NCI-H748 (cell line): ENCODE data around the gene MIGA1.
"Not testable (repeated sequence)": the region's sequence is repeated elsewhere in the genome, so short reads cannot be mapped to it uniquely, and the experiment has no call there.

Experiments used
- DNase-seq: peaks from one replicate; lab custom pipeline; 2025; ENCODE audit not compliant: unreplicated experiment; lab: John Stamatoyannopoulos, UW

The MIGA1 gene

DNA sequence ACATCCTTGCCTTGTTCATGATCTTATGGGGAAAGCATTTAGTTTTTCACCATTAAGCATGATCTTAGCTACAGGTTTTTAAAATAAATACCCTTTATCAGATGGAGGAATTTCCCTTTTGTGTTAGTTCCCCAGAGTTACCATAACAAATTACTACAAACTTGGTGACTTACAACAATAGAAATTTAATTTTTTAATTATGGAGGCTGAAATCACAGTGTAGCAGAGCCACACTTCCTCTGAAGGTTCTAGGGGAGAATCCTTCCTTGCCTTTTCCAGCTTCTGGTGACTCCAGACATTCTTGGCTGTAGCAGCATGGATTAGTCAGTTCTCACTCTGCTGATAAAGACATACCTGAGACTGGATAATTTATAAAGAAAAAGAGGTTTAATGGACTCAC, 18.5 kb downstream of the MIGA1 start:
- DNase-seq = no peak

DNA sequence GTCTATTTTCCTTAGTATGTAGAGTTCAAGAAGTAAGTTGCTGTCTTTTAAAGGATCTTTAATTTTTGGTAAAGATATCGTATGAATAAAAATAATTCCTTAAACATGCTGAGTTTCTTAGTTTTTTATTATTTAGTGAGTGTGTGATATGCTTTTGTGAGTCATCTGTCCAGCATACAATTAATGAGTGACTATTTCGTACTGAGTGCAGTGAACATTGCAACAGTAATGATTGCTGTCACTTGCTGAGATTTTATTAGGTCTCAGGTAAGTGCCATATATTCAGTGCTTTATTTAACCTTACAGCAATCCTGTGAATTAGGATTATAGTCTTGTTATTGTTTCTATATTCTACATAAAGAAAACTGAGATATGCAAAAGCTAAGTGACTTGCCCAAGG, 22.6 kb downstream of the MIGA1 start:
- no peak for DNase-seq

DNA sequence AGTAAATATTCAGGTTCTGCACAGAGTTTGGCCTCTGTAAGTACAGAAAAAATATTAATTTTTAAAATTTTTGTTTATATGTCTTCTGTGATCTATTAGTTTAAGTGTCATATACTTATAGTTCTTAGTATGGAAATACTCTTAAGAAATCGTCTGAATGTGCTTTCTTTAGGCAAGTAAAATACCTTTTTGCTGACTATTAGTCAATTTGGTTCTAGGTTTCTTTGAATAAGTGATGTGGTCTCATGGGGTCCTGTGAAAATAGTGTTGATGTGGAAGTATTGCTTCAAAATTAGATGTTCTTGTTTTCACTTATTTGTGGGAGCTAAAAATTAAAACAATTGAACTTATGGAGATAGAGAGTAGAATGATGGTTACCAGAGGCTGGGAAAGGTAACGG, 23.9 kb downstream of the MIGA1 start:
- DNase-seq = no peak

DNA sequence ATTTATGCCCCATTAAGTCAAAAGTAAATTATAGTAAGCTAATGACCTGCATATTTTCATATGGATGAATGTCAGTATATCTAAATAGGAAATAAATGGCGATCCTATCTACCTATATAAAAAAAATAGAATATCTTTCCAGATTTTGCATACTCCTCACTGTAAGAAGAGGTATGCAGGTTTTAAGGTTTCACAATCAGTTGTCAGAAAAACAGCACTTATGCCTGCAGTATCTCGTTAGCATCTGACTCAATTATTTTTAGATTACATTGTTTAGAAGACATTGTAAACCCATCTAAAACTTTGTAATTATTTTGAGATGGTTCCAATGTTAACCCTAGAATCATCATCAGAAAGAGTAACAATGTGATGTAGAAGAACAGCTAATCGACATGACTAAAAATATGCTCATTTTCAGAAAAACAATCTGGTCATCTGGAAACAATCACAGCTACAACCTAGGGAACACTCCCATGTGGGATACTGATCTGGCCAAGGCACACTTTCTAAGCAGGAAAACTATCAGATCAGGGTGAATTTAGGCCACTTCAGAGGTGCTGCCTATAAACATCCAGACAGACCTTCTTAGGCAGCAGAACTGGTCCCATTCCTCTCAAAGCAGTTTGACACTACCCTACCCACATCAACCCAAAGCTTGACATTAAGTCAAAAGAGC, 30.5 kb downstream of the MIGA1 start:
- DNase-seq = not testable (repeated sequence)

DNA sequence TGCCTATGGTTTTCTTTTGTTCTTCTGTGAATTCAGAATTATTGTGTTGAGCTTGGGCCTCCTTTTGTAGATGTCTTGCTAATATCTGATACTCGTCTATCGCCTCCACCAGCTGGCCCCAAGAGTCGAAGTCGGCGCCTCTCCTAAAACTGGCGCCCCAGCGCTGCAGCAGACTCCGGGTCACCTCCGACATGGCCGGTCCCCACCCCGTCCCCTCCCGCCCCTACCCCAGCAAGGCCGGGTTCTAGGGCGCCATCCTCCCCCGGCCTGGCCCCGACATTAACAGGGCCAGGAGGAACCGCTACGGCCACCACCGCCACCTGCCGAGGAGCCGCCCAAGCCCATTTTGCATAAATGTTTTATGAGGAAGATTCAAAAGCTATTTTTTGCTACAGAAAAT, 32.1 kb downstream of the MIGA1 start:
- DNase-seq = not testable (repeated sequence)

DNA sequence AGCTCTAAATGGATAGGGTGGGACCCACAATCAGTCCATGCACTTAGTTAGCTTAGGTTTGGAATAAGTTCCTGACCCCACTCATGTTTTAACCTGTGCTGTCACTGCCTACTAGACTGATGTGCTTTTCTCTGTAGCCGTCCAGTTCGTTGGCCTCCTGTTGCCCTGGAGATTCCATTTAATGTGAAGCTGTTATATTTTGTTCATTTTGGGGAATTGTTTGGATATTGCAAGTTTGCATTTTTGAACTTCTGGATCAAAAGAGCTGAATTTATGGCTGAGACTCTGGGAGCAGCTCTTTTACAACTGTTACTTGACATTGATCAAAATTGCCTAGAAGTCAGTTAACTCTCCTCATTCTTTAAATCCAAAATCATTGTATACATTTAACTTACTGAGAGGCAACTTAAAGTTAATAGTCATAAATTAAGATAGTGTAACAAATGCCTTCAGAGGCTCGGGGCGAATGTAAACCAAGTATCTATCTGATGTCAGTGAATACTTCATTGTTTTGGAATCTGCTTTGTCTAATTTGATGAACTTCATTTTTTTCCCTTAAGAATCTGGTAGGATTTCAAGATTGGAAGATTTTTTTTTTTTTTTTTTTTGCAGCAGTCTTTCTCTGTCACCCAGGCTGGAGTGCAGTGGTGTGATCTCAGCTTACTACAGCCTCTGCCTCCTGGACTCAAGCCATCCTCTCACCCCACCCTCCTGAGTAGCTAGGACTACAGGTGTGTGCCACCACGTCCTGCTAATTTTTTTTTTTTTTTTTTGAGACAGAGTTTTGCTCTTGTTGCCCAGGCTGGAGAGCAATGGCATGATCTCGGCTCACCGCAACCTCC, 38.1 kb downstream of the MIGA1 start:
- no peak for DNase-seq

DNA sequence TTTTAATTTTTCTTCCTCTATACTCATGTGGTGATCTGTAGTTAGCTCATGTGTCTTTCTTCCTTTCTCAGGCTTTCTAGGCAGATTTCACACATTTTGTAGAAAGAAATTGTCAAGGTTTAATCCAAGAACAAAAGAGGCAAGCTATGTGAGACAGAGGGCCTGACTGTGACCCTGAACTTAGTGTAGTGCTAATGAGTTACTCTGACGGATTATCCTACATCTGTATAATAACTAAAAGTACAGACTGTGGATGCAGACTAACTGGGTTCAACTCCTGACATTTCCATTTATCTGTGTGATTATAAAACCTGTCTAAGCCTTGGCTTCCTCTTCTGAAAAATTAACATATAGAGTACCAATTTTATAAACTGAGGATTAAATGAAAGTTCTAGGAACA, 40.7 kb downstream of the MIGA1 start:
- no peak for DNase-seq

DNA sequence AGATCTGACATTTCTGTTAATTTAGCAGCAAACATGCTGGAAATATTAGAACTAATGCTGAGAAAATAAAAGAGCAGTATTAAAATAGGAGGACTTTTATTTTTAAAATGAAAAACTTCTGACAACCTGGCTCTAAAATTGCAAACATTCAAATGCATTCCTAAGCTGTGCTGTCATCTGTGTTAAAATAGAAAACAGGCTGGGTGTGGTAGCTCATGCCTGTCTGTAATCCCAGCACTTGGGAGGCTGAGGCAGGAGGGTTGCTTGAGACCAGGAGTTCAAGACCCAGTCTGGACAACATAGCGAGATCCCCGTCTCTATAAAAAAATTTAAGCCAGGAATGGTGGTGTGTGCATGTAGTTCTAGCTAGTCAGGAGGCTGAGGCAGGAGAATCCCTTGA, 44.6 kb downstream of the MIGA1 start:
- no peak for DNase-seq

DNA sequence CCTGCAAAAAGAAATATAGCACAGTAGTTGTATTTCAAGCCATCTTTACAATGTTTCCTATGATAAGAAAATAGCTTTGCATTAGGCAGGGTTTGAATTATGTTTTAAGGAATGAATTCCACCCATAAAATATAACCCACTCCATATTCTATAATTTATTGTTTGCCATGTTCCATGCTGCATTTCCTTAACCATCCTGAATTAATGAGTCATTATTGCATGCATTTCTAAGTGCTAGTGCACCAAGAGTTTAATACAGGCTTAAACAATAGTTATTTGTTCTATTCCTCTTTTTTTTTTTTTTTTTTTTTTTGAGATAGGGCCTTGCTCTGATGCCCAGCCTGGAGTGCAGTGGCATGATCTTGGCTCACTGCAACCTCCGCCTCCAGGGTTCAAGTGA, 45.2 kb downstream of the MIGA1 start:
- DNase-seq = no peak

DNA sequence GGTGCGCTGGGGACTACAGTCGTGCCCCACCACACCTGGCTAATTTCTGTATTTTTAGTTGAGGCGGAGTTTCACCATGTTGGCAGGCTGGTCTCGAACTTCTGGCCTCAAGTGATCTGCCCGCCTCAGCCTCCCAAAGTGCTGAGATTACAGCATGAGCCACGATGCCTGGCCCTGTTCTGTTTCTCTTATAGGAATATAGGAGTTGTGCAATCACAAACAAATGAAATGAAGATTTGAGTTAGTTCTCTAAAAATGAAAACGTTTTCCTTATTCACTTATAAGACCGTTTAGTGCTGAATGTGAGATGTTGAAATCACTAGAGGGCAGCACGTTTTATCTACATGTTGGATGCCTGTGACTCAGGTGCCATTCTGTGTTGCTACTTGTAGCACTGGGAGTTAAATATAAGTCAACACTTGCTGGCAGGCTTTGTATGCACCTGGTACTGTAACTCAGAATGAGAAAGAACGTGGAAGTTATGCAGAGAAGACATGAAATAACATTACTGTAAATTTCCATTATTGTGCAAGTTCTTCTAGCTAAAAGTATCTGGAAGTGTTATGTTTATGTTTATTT, 45.8 kb downstream of the MIGA1 start:
- DNase-seq = peak; percentile 47

DNA sequence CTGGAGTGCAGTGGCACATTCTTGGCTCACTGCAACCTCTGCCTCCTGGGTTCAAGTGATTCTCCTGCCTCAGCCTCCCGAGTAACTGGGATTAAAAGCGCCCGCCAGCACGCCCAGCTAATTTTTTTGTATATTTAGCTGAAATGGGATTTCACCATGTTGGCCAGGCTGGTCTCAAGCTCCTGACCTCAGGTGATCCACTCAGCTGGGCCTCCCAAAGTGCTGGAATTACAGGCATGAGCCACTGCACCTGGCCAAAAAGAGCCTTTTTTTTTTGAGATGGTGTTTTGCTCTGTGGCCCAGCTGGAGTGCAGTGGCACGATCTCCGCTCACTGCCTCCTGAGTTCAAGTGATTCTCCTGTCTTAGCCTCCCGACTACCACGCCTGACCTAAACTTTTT, 47.4 kb downstream of the MIGA1 start:
- DNase-seq = not testable (repeated sequence)

DNA sequence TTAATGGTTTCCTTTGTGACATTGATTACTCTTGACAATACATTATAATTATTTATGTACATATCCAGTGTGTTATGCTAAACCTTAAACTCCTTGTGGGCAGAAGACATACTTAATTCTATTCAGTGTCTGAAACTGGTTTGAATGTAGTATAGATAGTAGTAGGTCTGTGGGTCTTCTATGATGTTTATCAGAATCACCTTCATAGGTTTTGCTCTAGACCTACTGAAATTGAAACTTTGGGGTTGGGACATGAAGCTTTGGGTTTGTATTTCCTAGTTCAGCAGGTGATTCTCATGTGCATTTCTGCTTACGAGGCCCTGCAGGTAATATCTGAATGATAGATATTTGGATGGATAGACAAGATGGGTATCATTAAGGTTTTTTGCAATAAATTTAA, 48.6 kb downstream of the MIGA1 start:
- DNase-seq = no peak

DNA sequence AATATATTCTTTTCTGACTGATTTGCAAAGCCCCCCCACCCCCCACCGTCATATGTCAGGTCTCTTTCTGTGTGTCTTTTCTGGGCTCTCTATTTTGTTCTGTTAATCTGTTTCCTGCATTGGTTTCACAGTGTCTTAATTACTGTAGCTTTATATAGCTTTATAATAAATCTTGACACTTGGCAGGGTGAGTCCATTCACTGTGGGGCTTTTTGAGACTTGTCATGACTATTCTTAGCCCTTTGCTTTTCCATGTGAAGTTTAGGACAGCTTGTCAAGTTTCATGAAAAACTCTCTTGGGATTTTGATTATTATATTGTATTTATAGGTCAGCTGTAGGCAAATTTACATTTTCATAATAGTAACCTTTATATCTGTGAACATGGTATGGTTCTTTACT, 50.4 kb downstream of the MIGA1 start:
- no peak for DNase-seq

DNA sequence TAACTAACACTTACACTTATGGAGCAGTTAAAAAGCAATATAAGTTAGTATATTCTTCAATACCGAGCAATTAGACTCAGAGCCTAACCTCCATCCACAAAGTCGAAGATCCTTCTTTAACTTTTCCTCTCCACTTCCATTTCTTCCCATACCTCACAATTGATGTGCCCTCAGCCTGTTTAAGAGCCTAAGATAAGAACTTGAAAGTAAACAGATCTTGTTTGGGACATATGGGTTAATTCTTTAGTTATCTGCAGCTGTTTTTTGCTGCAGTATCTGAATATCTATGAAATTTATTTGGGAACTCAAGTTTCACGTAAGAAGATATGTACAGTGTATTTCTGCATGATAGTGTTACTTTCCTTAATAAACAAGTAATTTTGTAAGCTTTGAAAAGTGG, 51.5 kb downstream of the MIGA1 start:
- no peak for DNase-seq

DNA sequence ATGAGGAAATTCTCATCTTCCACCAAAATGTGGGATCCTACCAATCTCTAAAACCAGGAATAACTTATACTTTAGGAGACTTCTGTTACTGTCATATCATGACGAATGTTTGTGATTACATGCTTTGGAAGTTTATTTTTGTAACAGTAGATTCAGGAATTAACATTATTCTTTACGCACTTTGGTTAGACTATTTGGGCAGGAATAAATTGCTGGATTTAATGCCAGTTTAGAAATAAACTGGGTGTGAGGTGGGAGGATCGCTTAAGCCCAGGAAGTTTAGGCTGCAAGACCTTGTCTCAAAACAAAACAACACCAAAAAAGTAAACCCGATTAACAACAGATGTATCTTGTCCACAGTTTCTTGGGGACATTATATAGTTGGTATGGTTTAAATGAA, 52.1 kb downstream of the MIGA1 start:
- DNase-seq = no peak

DNA sequence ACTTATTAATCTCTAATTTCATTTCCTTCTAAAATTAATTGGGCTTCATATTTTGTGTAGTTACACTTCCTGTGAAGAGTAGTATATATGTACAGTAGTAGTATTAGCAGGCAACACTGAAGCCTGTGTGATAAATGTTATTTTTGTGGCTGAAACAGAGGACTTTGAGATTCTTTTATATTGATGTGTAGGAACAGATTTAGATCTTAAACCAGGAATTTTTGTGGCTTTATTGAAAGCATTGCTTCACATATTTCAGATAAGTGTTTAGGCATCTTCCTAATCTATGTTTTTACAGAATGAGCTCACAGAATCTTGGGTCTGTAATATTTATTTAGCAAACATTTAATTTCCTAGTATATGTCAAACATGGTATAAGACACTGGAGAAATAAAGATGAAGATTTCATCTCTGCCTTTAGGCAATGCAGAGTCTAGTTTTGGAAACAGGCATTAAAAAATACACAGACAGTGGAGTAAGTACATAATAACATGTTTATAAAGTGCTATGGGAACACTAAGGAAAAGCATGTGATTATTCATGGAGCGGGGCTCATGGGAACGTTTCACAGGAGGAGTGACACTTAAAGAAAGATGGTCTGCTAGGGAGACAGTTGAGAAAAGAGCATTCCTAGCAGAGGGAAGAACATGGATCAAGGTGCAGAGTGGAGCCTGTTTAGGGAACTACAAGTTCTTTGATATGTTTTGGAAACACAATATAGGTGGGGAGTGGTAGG, 52.7 kb downstream of the MIGA1 start:
- DNase-seq = no peak

DNA sequence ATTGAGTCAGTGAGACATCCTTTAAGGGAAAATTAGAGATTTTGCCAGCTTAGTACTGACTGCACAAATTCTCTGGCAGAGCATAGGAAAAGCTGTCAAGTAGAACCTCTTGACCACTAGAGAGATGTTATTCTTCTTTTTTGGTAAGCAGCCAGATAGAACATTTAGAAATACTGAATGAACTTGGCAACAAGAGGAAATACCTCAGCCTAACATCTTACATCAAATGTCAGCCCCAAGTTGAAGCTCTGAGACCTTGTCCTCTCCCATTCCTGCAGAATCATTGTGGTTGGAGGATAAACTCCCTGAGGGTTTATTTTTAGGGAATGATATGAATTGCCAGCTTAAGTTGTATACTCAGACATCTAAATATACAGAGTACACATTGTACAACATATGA, 53.5 kb downstream of the MIGA1 start:
- DNase-seq = no peak

DNA sequence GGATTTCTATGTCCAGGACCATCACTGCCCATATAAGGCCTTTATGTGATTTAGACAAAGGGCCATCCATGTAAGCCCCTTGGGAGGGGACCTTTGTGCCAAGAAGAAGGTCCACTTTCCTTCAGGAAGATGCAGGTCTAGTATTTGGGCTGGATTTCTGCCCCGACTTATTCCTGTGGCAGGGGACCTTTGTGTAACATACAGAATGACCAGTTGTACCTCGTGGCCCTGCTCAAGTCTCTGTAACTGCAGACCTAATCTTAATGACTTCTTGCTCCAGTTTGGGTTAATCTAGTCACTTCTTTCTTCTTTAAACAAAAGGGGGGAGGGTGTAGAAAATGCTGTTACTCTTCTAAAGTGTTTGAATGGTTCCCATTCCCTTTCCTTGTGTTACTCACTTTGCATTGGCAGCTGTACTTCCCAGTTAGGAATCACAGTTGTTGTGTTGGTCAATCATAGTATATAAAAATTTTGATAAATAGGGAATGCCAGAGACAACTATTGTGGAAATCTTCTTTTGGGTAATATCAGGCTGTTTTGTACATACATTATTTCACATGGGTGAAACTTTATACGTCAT, 54.2 kb downstream of the MIGA1 start:
- DNase-seq = no peak

DNA sequence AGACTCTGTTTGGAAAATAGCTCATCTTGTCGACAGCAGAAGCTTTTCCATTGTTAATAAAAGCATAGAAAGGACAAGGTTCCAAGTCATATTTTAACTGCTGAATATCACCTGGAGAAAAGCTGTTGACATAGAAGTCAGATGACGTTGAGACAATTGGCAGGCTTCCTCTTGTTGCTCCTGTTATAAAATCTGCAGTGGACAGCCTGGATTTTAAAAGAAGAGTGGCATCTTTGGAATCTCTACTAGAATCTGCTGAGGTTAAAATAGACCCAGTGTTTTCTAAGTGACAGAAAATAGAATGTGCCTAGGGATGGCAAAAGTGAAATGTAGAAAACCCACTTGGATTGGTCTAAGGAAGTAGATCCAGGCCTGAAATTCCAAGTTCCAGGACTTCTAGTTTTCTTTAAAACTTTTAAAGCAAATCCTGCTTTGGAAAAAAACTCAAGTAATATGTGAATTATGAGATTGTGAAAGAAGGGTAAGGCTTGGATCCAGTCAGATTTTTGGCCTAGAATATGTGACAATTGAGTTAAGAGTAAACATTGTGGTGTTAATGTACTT, 55.4 kb downstream of the MIGA1 start:
- peak; percentile 78 for DNase-seq

DNA sequence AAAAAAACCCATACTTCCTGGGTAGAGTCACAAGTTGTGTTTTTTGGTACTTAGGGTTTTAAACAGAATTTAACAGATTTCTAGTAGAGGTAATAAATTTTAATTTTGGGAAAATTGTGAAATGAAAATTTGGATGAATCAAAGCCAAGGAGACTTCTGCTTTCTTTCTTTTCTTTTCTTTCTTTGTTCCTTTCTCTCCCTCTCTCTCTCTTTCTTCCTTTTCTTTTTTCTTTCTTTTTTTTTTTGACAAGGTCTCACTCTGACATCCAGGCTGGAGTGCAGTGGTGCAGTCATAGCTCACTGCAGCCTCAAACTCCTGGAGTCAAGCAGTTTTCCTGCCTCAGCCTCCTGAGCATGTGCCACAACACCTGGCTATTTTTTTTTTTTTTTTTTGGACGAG, 62.1 kb downstream of the MIGA1 start:
- DNase-seq = no peak

DNA sequence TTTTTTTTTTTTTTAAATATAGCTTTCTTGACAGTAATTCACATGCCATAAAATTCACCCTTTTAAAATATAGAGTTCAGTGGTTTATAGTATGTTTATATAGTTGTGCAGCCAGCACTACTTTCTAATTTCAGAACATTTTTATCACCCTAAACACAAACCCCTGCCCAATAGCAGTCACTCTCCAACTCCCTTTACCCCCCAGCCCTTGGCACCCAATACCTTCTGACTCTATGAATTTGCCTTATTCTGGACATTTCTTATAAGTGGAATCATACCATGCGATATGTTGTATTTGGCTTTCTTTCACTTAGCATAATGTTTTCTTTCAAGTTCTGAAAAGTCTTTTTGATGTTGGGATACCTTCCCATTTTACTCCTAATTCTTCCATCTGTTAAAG, 66.5 kb downstream of the MIGA1 start:
- DNase-seq = no peak
